MM.1S (cell line): ENCODE measurements around the gene P3H2.

Experiments
- DNase-seq: peaks from one replicate; pipeline ENCODE4 v3.0.0-alpha.2; 2015
- H2AFZ ChIP-seq: fragments of 300-600 bp; sonication (generic); 2 replicates; pipeline ENCODE4 v1.6.0; 2016; ENCODE audit warnings: antibody characterized with exemption, low read length
- H3F3A ChIP-seq: fragments of 300-600 bp; sonication (generic); 2 replicates; pipeline ENCODE4 v1.6.1; 2016; ENCODE audit warnings: mild to moderate bottlenecking, antibody characterized with exemption, low read length, moderate library complexity, mixed read lengths; ENCODE audit not compliant: insufficient read depth
- H3K27ac ChIP-seq: fragments of 300-600 bp; sonication (generic); 2 replicates; pipeline ENCODE4 v1.5.1; 2016; ENCODE audit warnings: mild to moderate bottlenecking, low read length
- H3K27me3 ChIP-seq: fragments of 300-600 bp; sonication (generic); replicated peaks from 2 replicates; pipeline ENCODE4 v1.6.0; 2016; ENCODE audit warnings: low read length; ENCODE audit not compliant: insufficient read depth
- H3K36me3 ChIP-seq: fragments of 300-600 bp; sonication (generic); replicated peaks from 2 replicates; pipeline ENCODE4 v1.6.1; 2016; ENCODE audit warnings: mild to moderate bottlenecking, low read length, mixed read lengths; ENCODE audit not compliant: insufficient read depth
- H3K4me1 ChIP-seq: fragments of 300-600 bp; sonication (generic); 2 replicates; pipeline ENCODE4 v1.6.1; 2016; ENCODE audit warnings: low read length, mixed read lengths
- H3K4me2 ChIP-seq: fragments of 300-600 bp; sonication (generic); 2 replicates; pipeline ENCODE4 v1.6.0; 2016; ENCODE audit warnings: low read depth, low read length
- H3K4me3 ChIP-seq: fragments of 300-600 bp; sonication (generic); 2 replicates; pipeline ENCODE4 v1.5.1; 2016; ENCODE audit warnings: low read length, mixed read lengths
- H3K79me2 ChIP-seq: fragments of 300-600 bp; sonication (generic); 2 replicates; pipeline ENCODE4 v1.6.1; 2016; ENCODE audit warnings: mixed run types, low read length, mixed read lengths
- H3K9ac ChIP-seq: fragments of 300-600 bp; sonication (generic); 2 replicates; pipeline ENCODE4 v1.6.1; 2016; ENCODE audit warnings: low read length, mixed read lengths
- H3K9me2 ChIP-seq: fragments of 300-600 bp; sonication (generic); replicated peaks from 2 replicates; pipeline ENCODE4 v1.6.1; 2016; ENCODE audit warnings: mild to moderate bottlenecking, low read length, mixed read lengths; ENCODE audit not compliant: insufficient read depth
- H3K9me3 ChIP-seq: fragments of 300-600 bp; sonication (generic); replicated peaks from 2 replicates; pipeline ENCODE4 v1.6.1; 2016; ENCODE audit warnings: mild to moderate bottlenecking, low read length, mixed read lengths; ENCODE audit not compliant: insufficient read depth
- H4K20me1 ChIP-seq: fragments of 300-600 bp; sonication (generic); 2 replicates; pipeline ENCODE4 v1.6.1; 2016; ENCODE audit warnings: mild to moderate bottlenecking, low read length, moderate library complexity, mixed read lengths; ENCODE audit not compliant: insufficient read depth
- CTCF ChIP-seq: fragments of 300-600 bp; sonication (generic); IDR thresholded peaks from 2 replicates; pipeline ENCODE4 v1.5.1; 2016; ENCODE audit warnings: antibody characterized with exemption, low read length, mixed read lengths
- EZH2 ChIP-seq: fragments of 300-600 bp; sonication (generic); optimal IDR thresholded peaks from 2 replicates; pipeline ENCODE3; 2017; ENCODE audit warnings: low read depth, mild to moderate bottlenecking, antibody characterized with exemption, low read length, mixed read lengths
- EZH2phosphoT487 ChIP-seq: fragments of 300-600 bp; sonication (generic); IDR thresholded peaks from 2 replicates; pipeline ENCODE4 v1.6.1; 2018; ENCODE audit warnings: antibody characterized with exemption, low read length

Gene P3H2

GRCh38 chr3:189953551-189953950, 167.1 kb downstream of the P3H2 start:
- Histone ChIP-seq H3K4me2 (no peak overlapping the region), H3K36me3 (no peaks in the 10 kb centered on the region), H3K4me3 (no peak overlapping the region), H3K27ac (no peak overlapping the region), H3K27me3 (no peaks in the 10 kb centered on the region), H3K9ac (no peak overlapping the region), H3K9me3 (no peaks in the 10 kb centered on the region), H3K79me2 (no peaks in the 10 kb centered on the region), H2AFZ (no peak overlapping the region), H3F3A (no peaks in the 10 kb centered on the region), H3K9me2 (no peaks in the 10 kb centered on the region), H4K20me1 (no peaks in the 10 kb centered on the region), H3K4me1 (peaks cover 12% of the 10 kb centered on the region; the same call in 1 of the 2 replicates)
- DNase-seq = no peak
- TF ChIP-seq CTCF (no peak), EZH2 (no peak), EZH2phosphoT487 (no peak)

- Histone ChIP-seq H3K4me1 (peaks cover 6% of the 10 kb centered on the region; the same call in 1 of the 2 replicates), H3K79me2 (no peaks in the 10 kb centered on the region), H3K9ac (no peak overlapping the region), H3K9me2 (no peaks in the 10 kb centered on the region), H3F3A (no peaks in the 10 kb centered on the region), H4K20me1 (no peaks in the 10 kb centered on the region), H2AFZ (no peak overlapping the region), H3K4me2 (no peak overlapping the region), H3K36me3 (no peaks in the 10 kb centered on the region), H3K27me3 (no peaks in the 10 kb centered on the region), H3K27ac (no peak overlapping the region), H3K9me3 (no peaks in the 10 kb centered on the region), H3K4me3 (no peak overlapping the region)
- no peak for TF ChIP-seq CTCF
- TF ChIP-seq EZH2 = no peak
- no peak for TF ChIP-seq EZH2phosphoT487
- DNase-seq = no peak
Observed at GRCh38 chr3:189952272-189952671, 168.4 kb downstream of the P3H2 start.

GRCh38 chr3:189950258-189950657, 170.4 kb downstream of the P3H2 start:
- Histone ChIP-seq H3K4me2 (no peak overlapping the region), H3K9me2 (no peaks in the 10 kb centered on the region), H3K27ac (no peak overlapping the region), H3K4me3 (no peak overlapping the region), H3K4me1 (no peaks in the 10 kb centered on the region), H2AFZ (no peak overlapping the region), H3F3A (no peaks in the 10 kb centered on the region), H3K9me3 (no peaks in the 10 kb centered on the region), H4K20me1 (no peaks in the 10 kb centered on the region), H3K27me3 (no peaks in the 10 kb centered on the region), H3K36me3 (no peaks in the 10 kb centered on the region), H3K79me2 (no peaks in the 10 kb centered on the region), H3K9ac (no peak overlapping the region)
- DNase-seq = no peak
- TF ChIP-seq CTCF (no peak), EZH2phosphoT487 (no peak)
